ENCODE results near the gene SPDYC. TPM values are rescaled to one million over a fixed set of nuclear protein-coding genes. Genes with fewer than 3 reads are reported as not detected.

SPDYC gene
- total RNA-seq, 2 experiments from 2014 or later = not detected

- intact Hi-C loops (cut with micrococcal nuclease; ENCODE audit: unreplicated experiment) = no loop called here
- DNase-seq (ENCODE audit: low spot score) = peak; percentile 11
- ChIA-PET POLR2A (interaction anchor here (0.5 kb wide), 1 partner anchor 1745 kb away, joined by 4 read pairs; no protein-coding TSS in a partner anchor), CTCF (ENCODE audit: unreplicated experiment) (no interaction called here)
- TF ChIP-seq EZH2phosphoT487 (IDR thresholded peaks at IDR 0.05; ENCODE audit: borderline replicate concordance, low read depth, low read length) = no peak
- peak; percentile 48 for TF ChIP-seq CTCF (conservative IDR thresholded peaks at IDR 0.05; ENCODE audit: low read length)
- Histone ChIP-seq H3K79me2 (ENCODE audit: insufficient read depth, low read depth, low read length) (no peaks in the 10 kb centered on the region), H2AFZ (ENCODE audit: low read length) (no peak overlapping the region), H3K9me2 (ENCODE audit: insufficient read depth, low read length) (no peaks in the 10 kb centered on the region), H3K4me3 (ENCODE audit: low read depth, low read length, poor library complexity, severe bottlenecking) (no peak overlapping the region), H3K27ac (ENCODE audit: low read depth, low read length, poor library complexity, severe bottlenecking) (no peak overlapping the region), H4K20me1 (ENCODE audit: insufficient read depth, low read length) (no peaks in the 10 kb centered on the region), H3K36me3 (ENCODE audit: insufficient read depth, low read length) (no peaks in the 10 kb centered on the region), H3K4me2 (ENCODE audit: low read length) (no peak overlapping the region), H3K9me3 (ENCODE audit: low read length) (no peaks in the 10 kb centered on the region), H3K4me1 (ENCODE audit: insufficient read depth, low read length, poor library complexity, severe bottlenecking) (no peaks in the 10 kb centered on the region)
- BruUV-seq (replicated peaks) = no TSS peak
Measured at GRCh38 chr11:65217441-65218423, 47.7 kb downstream of the SPDYC start.

GRCh38 chr11:65218446-65218845 lies 48.4 kb downstream of the SPDYC start:
- no peaks in the 10 kb centered on the region for H3K9me2 ChIP-seq (ENCODE audit: insufficient read depth, low read length)
- H3K4me2 ChIP-seq (ENCODE audit: low read length) = no peak overlapping the region
- H3K4me1 ChIP-seq (ENCODE audit: insufficient read depth, low read length, poor library complexity, severe bottlenecking) = no peaks in the 10 kb centered on the region
- no TSS peak for BruUV-seq (replicated peaks)
- H3K79me2 ChIP-seq (ENCODE audit: insufficient read depth, low read depth, low read length) = no peaks in the 10 kb centered on the region
- H3K27ac ChIP-seq (ENCODE audit: low read depth, low read length, poor library complexity, severe bottlenecking) = no peak overlapping the region
- H3K36me3 ChIP-seq (ENCODE audit: insufficient read depth, low read length) = no peaks in the 10 kb centered on the region
- H3K9me3 ChIP-seq (ENCODE audit: low read length) = no peaks in the 10 kb centered on the region
- CTCF ChIA-PET (ENCODE audit: unreplicated experiment) = no interaction called here
- POLR2A ChIA-PET = interaction anchor here (0.5 kb wide), 1 partner anchor 1744 kb away, joined by 4 read pairs; no protein-coding TSS in a partner anchor
- no peak overlapping the region for H2AFZ ChIP-seq (ENCODE audit: low read length)
- no peak for TF ChIP-seq CTCF (conservative IDR thresholded peaks at IDR 0.05; ENCODE audit: low read length)
- TF ChIP-seq EZH2phosphoT487 (IDR thresholded peaks at IDR 0.05; ENCODE audit: borderline replicate concordance, low read depth, low read length) = no peak
- no peak for DNase-seq (ENCODE audit: low spot score)
- H3K4me3 ChIP-seq (ENCODE audit: low read depth, low read length, poor library complexity, severe bottlenecking) = no peak overlapping the region
- no peaks in the 10 kb centered on the region for H4K20me1 ChIP-seq (ENCODE audit: insufficient read depth, low read length)
- intact Hi-C loops (cut with micrococcal nuclease; ENCODE audit: unreplicated experiment) = no loop called here

GRCh38 chr11:65219930-65220213 lies 49.8 kb downstream of the SPDYC start:
- no peaks in the 10 kb centered on the region for H3K36me3 ChIP-seq (ENCODE audit: insufficient read depth, low read length)
- H3K4me3 ChIP-seq (ENCODE audit: low read depth, low read length, poor library complexity, severe bottlenecking) = no peak overlapping the region
- ChIA-PET CTCF (ENCODE audit: unreplicated experiment) (interaction anchor here (1.1 kb wide), 1 partner anchor 31 kb away, joined by 3 read pairs; no protein-coding TSS in a partner anchor), POLR2A (no interaction called here)
- no peaks in the 10 kb centered on the region for H3K9me2 ChIP-seq (ENCODE audit: insufficient read depth, low read length)
- no peak for TF ChIP-seq CTCF (conservative IDR thresholded peaks at IDR 0.05; ENCODE audit: low read length)
- TF ChIP-seq EZH2phosphoT487 (IDR thresholded peaks at IDR 0.05; ENCODE audit: borderline replicate concordance, low read depth, low read length) = no peak
- no peak overlapping the region for H3K4me2 ChIP-seq (ENCODE audit: low read length)
- no peak overlapping the region for H3K27ac ChIP-seq (ENCODE audit: low read depth, low read length, poor library complexity, severe bottlenecking)
- no peaks in the 10 kb centered on the region for H3K79me2 ChIP-seq (ENCODE audit: insufficient read depth, low read depth, low read length)
- H4K20me1 ChIP-seq (ENCODE audit: insufficient read depth, low read length) = no peaks in the 10 kb centered on the region
- no peak overlapping the region for H2AFZ ChIP-seq (ENCODE audit: low read length)
- H3K9me3 ChIP-seq (ENCODE audit: low read length) = no peaks in the 10 kb centered on the region
- H3K4me1 ChIP-seq (ENCODE audit: insufficient read depth, low read length, poor library complexity, severe bottlenecking) = peaks cover 1% of the 10 kb centered on the region
- BruUV-seq (replicated peaks) = no TSS peak
- no peak for DNase-seq (ENCODE audit: low spot score)
- intact Hi-C loops (cut with micrococcal nuclease; ENCODE audit: unreplicated experiment) = loop anchor here (10.0 kb wide), 1 partner anchor 95 kb away; the partner anchor contains the start of gene CDC42EP2

Data from OCI-LY7 (cell line).